Measurements from ENCODE around the gene ITGB1.

DNA sequence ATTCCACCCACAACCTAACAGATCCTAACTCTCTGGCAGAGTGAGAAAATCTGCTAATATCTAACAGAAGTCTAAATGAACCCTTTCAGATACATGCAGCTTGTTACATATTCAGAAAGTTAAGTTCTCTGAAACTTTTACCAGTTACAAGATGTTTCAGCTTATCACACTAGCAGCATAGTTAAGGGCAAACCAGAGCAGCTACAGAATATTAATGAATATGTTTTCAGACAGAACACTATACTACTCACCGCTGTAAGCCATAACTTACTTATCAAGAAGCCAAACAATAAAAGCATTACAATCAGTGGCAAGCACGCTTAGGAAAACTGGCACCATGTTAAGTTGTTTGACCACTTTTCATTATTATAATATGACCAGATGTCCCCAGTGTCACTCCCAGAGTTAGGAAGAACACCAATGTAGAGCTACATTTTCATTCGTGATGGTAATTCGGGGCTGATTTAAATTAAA lies 2.7 kb downstream of the ITGB1 start:
- no peak for TF ChIP-seq POLR2A (IDR thresholded peaks at IDR 0.05)
- no peak for TF ChIP-seq CTCF (IDR thresholded peaks at IDR 0.05)

Measured in heart left ventricle (tissue), 13 donors.